Uterus (tissue), 2 donors: ENCODE measurements around the gene CAMTA1.

ENCODE experiments used
- CTCF ChIP-seq, 4 experiments: fragments of 200-600 bp in 2 of 4; fragments of 450-650 bp in 2 of 4; sonication (generic) in 2 of 4; IDR thresholded peaks; one replicate each; pipeline ENCODE4 v1.5.1; 2016 to 2019; ENCODE audit warnings: antibody characterized with exemption in 4 of 4, mild to moderate bottlenecking in 2 of 4, moderate library complexity in 1 of 4
- POLR2A ChIP-seq, 2 donors: fragments of 450-650 bp; IDR thresholded peaks; one replicate each; pipeline ENCODE4 v1.6.1; 2016; ENCODE audit warnings: antibody characterized with exemption in 2 of 2, mild to moderate bottlenecking in 1 of 2, moderate library complexity in 1 of 2

- TF ChIP-seq POLR2A (IDR thresholded peaks at IDR 0.05) (no peak), CTCF (IDR thresholded peaks at IDR 0.05) (no peak)
These were observed 796.7 kb downstream of the CAMTA1 start for GRCh38 chr1:7581754-7582459.
